ENCODE data around the gene PLPP6. TPM values are rescaled to one million over a fixed set of nuclear protein-coding genes. Genes with fewer than 3 reads are reported as not detected.

PLPP6 gene
- total RNA-seq, 1 experiment from 2014 or later = 13.4 TPM

DNA sequence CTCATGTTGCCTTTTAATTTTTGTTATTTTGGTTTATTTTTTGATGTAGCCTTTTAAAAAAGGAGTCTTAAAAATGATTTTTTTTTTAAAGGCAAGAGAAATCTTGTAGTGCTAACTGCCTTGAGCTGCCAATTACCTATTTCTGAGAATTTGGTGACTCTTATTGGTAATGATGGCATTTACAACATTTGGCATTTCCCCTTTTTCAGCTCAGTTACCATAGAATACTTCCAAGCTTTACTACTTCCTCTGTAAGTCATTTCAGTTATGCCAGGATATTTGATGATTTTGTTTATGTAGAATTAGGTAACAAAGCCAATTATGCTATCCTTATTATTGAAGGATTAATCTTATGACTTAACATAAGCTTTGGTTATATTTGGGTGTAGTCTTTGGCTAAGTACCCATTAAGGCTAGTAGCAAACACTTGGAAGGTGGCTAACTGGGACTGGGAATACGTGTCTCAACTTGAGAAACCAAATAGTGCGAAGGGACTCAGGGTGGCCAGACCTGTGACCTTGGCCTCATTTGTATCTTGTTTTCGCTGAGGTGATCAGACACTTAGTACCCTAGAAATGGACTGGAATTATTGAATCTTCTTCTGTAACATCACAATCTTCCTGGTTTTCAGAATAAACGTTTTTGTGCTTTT is 45.0 kb downstream of the PLPP6 start:
- H3K36me3 Mint-ChIP-seq = peaks cover 17% of the 10 kb centered on the region

DNA sequence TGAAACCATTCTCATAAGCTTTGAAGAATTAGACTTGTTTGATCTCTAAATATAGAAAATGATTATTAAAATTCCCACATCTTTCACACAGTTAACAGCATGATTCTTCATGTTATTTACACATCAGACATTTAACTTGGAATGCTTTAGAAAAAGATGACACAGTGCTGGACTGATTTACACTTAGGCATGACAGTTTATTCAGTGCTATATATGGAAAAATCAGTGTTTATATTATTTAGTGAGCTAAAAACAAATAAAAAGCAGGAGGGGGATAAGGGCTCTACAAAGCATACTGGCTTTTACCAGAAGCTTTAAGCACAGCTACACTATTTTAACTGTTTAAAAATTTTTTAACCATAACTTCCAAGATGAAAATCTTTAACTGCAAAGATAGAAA is 47.3 kb downstream of the PLPP6 start:
- Mint-ChIP-seq H3K4me1 (no peaks in the 10 kb centered on the region), H3K9me3 (peaks cover 7% of the 10 kb centered on the region), H3K36me3 (peaks cover 15% of the 10 kb centered on the region), H3K27ac (no peak overlapping the region), H3K27me3 (ENCODE audit: low read depth) (no peaks in the 10 kb centered on the region), H3K4me3 (no peak overlapping the region)
- ATAC-seq = no peak
- ChIA-PET POLR2A (no interaction called here), CTCF (no interaction called here)
- no peak for DNase-seq (ENCODE audit: low spot score)
- TF ChIP-seq MXD4 (CRISPR knock-in tag; IDR thresholded peaks at IDR 0.05; ENCODE audit: borderline replicate concordance) (no peak), ZBTB43 (CRISPR knock-in tag; IDR thresholded peaks at IDR 0.05) (no peak), E2F5 (CRISPR knock-in tag; IDR thresholded peaks at IDR 0.05) (no peak), PRRX2 (CRISPR knock-in tag; IDR thresholded peaks at IDR 0.05) (no peak), ERG (CRISPR knock-in tag; IDR thresholded peaks at IDR 0.05) (no peak), E2F1 (CRISPR knock-in tag; IDR thresholded peaks at IDR 0.05) (no peak), ZNF121 (CRISPR knock-in tag; IDR thresholded peaks at IDR 0.05) (no peak), GRHL2 (CRISPR knock-in tag; IDR thresholded peaks at IDR 0.05; ENCODE audit: insufficient replicate concordance, severe bottlenecking) (no peak), GTF2I (CRISPR knock-in tag; conservative IDR thresholded peaks at IDR 0.05) (no peak), ETV6 (CRISPR knock-in tag; IDR thresholded peaks at IDR 0.05) (no peak), USF2 (CRISPR knock-in tag; IDR thresholded peaks at IDR 0.05) (no peak), ZNF512 (CRISPR knock-in tag; IDR thresholded peaks at IDR 0.05; ENCODE audit: borderline replicate concordance) (no peak), JAZF1 (CRISPR knock-in tag; IDR thresholded peaks at IDR 0.05) (no peak), SMAD4 (CRISPR knock-in tag; IDR thresholded peaks at IDR 0.05) (no peak)
- TF ChIP-seq, protein P1, sequence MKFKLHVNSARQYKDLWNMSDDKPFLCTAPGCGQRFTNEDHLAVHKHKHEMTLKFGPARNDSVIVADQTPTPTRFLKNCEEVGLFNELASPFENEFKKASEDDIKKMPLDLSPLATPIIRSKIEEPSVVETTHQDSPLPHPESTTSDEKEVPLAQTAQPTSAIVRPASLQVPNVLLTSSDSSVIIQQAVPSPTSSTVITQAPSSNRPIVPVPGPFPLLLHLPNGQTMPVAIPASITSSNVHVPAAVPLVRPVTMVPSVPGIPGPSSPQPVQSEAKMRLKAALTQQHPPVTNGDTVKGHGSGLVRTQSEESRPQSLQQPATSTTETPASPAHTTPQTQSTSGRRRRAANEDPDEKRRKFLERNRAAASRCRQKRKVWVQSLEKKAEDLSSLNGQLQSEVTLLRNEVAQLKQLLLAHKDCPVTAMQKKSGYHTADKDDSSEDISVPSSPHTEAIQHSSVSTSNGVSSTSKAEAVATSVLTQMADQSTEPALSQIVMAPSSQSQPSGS (CRISPR knock-in tag; IDR thresholded peaks at IDR 0.05; ENCODE audit: borderline replicate concordance, low read depth) = no peak

More for the DNA sequence above, 45.0 kb downstream of the PLPP6 start:
- Mint-ChIP-seq H3K9me3 (no peaks in the 10 kb centered on the region), H3K4me1 (no peaks in the 10 kb centered on the region), H3K4me3 (no peak overlapping the region), H3K27me3 (ENCODE audit: low read depth) (no peaks in the 10 kb centered on the region), H3K27ac (no peak overlapping the region; the same call in 1 of the 2 replicates)
- CTCF ChIA-PET = interaction anchor here (1.6 kb wide), 1 partner anchor 56 kb away, joined by 3 read pairs; no protein-coding TSS in a partner anchor
- no peak for TF ChIP-seq NR3C1 (CRISPR knock-in tag; conservative IDR thresholded peaks at IDR 0.05; ENCODE audit: low read depth)
- no peak for TF ChIP-seq CREM (CRISPR knock-in tag; IDR thresholded peaks at IDR 0.05)
- no peak for TF ChIP-seq ESRRA (CRISPR knock-in tag; IDR thresholded peaks at IDR 0.05; ENCODE audit: borderline replicate concordance)
- TF ChIP-seq NR2C2 (CRISPR knock-in tag; IDR thresholded peaks at IDR 0.05) = no peak
- no peak for TF ChIP-seq RELA (CRISPR knock-in tag; IDR thresholded peaks at IDR 0.05; ENCODE audit: borderline replicate concordance)
- TF ChIP-seq ERG (CRISPR knock-in tag; IDR thresholded peaks at IDR 0.05) = no peak
- TF ChIP-seq ZBTB43 (CRISPR knock-in tag; IDR thresholded peaks at IDR 0.05) = no peak
- TF ChIP-seq EMX1 (CRISPR knock-in tag; IDR thresholded peaks at IDR 0.05) = no peak
- TF ChIP-seq SMAD4 (CRISPR knock-in tag; IDR thresholded peaks at IDR 0.05) = no peak
- TF ChIP-seq ZNF423 (CRISPR knock-in tag; IDR thresholded peaks at IDR 0.05) = no peak
- no peak for TF ChIP-seq TCF7 (CRISPR knock-in tag; IDR thresholded peaks at IDR 0.05; ENCODE audit: low read depth)
- no peak for TF ChIP-seq ZNF219 (CRISPR knock-in tag; IDR thresholded peaks at IDR 0.05; ENCODE audit: borderline replicate concordance)
- no peak for TF ChIP-seq FOXJ3 (CRISPR knock-in tag; IDR thresholded peaks at IDR 0.05; ENCODE audit: borderline replicate concordance)
- ATAC-seq (no peak), DNase-seq (ENCODE audit: low spot score) (no peak)
- POLR2A ChIA-PET = no interaction called here
